Transverse colon (tissue), 4 donors: ENCODE measurements around the gene DMXL2. TPM values are rescaled to one million over a fixed set of nuclear protein-coding genes. Genes with fewer than 3 reads are reported as not detected.

ENCODE experiments used
- DNase-seq: peaks from one replicate; pipeline ENCODE4 v3.0.0-alpha.2; 2019
- H3K27ac ChIP-seq, 4 donors: fragments of 200-600 bp; sonication (generic); 2 replicates each; pipeline ENCODE4 v1.5.1; 2016 to 2018; ENCODE audit warnings: inconsistent platforms in 4 of 4
- H3K27me3 ChIP-seq: fragments of 200-600 bp; sonication (generic); 2 replicates; pipeline ENCODE4 v1.5.1; 2017; ENCODE audit warnings: inconsistent platforms
- H3K36me3 ChIP-seq, 4 donors: fragments of 200-600 bp; sonication (generic); 2 replicates each; pipeline ENCODE4 v1.5.1; 2017 to 2019; ENCODE audit warnings: inconsistent platforms in 4 of 4
- H3K4me1 ChIP-seq, 4 donors: fragments of 200-600 bp; sonication (generic); 2 replicates each; pipeline ENCODE4 v1.5.1; 2017 to 2020; ENCODE audit warnings: inconsistent platforms in 4 of 4
- H3K4me3 ChIP-seq, 4 donors: fragments of 200-600 bp; sonication (generic); 1 replicate in 1 of 4; 2 replicates in 3 of 4; pipeline versions ENCODE4 v1.5.1 to v1.6.1; 2017 to 2019; ENCODE audit warnings: inconsistent platforms in 4 of 4
- H3K9me3 ChIP-seq, 2 donors: fragments of 200-600 bp; sonication (generic); 2 replicates each; pipeline ENCODE4 v1.5.1; 2017 to 2019; ENCODE audit warnings: inconsistent platforms in 2 of 2
- CTCF ChIP-seq, 5 experiments: fragments of 200-600 bp in 3 of 5; fragments of 450-650 bp in 2 of 5; sonication (generic) in 3 of 5; IDR thresholded peaks; 1 replicate in 2 of 5; 2 replicates in 3 of 5; pipeline ENCODE4 v1.5.1; 2016 to 2017; ENCODE audit warnings: antibody characterized with exemption in 5 of 5, inconsistent platforms in 3 of 5, mild to moderate bottlenecking in 2 of 5, moderate library complexity in 1 of 5
- EP300 ChIP-seq: sonication (generic); formaldehyde crosslinking; IDR thresholded peaks from one replicate; pipeline ENCODE4 v1.6.1; 2017; ENCODE audit warnings: antibody characterized with exemption, low read depth
- POLR2A ChIP-seq: fragments of 450-650 bp; IDR thresholded peaks from one replicate; pipeline ENCODE4 v1.6.1; 2016; ENCODE audit warnings: antibody characterized with exemption, mild to moderate bottlenecking, moderate library complexity
- POLR2AphosphoS5 ChIP-seq, 3 donors: sonication (generic); formaldehyde crosslinking; IDR thresholded peaks; one replicate each; pipeline ENCODE4 v1.6.1; 2016; ENCODE audit warnings: antibody characterized with exemption in 3 of 3
- WGBS, 2 donors: methylation state at CpG; one replicate each; pipeline ENCODE4 v1.1.5; 2018; ENCODE audit warnings: low coverage in 1 of 2; 5-methylcytosine and 5-hydroxymethylcytosine counted together
- in situ Hi-C, 4 donors: fragments of 200-750 bp; cut with MboI; loops; one replicate each; pipeline versions ENCODE4 v1.15.0 to v1.15.1; 2017; ENCODE audit warnings: low sequenced_read_pairs in 3 of 4, low pct_ligation_motif_present in 1 of 4, low pct_unique_long_range_greater_than_20kb in 1 of 4
- intact Hi-C: fragments of 100-400 bp; cut with DNase I; formaldehyde crosslinking; loops from one replicate; pipeline ENCODE4 v1.15.1; 2023; ENCODE audit warnings: low total_unique reads
- total RNA-seq, 4 donors: library from RNA; depleted of rRNA; stranded (reverse); fragments of >200 nt; gene quantifications; one replicate each; pipeline ENCODE4 v1.1.0, GENCODE V29; 2016

DMXL2 gene
- total RNA-seq, 4 donors from 2014 or later = 35.8 to 75.9 (median 56.0) TPM

DNA sequence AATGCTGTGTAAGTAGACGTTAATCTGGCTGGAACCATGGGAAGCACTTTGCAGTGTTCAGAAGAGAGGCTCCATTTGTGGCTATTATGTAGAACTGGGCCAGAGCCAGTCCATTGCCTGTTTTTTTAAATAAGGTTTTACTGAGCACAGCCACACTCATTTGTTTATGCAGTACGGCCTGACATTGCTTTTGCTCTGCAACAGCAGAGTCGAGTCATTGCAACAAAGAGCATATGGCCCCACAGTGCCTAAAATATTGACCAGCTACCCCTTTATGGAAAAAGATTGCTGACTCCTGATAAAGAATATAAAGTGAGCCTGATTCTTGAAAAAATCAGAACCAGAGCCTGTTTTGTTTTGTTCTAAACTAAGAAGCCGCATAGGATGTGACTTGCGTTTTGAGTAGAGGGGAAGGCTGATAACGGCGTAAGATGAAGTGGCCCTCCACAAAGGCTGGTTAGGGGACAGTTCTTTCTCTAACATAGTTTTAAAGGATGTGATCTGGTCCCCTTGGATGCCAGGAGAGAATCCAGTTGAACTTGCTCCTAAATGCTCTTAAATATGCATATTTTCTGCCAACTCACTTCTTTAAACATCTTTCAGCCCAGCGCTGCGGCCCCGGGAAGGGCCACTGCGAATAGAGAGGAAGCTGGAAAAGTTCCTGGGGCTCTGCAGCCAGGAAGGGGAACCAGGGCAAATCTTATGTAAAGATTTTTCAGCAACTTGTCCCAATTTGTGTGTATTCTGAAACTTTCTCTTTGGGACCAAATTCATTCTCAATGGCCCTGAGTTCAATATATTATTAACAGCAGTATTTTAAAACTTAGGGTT lies 216.7 kb downstream of the DMXL2 start:
- Histone ChIP-seq H3K4me3 (no peak overlapping the region), H3K27ac (no peak overlapping the region), H3K36me3 (no peaks in the 10 kb centered on the region), H3K27me3 (peaks cover 5% of the 10 kb centered on the region), H3K9me3 (no peaks in the 10 kb centered on the region), H3K4me1 (no peaks in the 10 kb centered on the region)
- TF ChIP-seq EP300 (no peak), CTCF (IDR thresholded peaks at IDR 0.05) (no peak), POLR2AphosphoS5 (IDR thresholded peaks at IDR 0.05) (no peak), POLR2A (no peak)
- intact Hi-C loops = no loop called here
- 56 to 67% methylated on average over 7 to 11 of the region's 11 CpGs for whole genome bisulfite sequencing, 2 donors
- in situ Hi-C loops = no loop called here
- DNase-seq = no peak

DNA sequence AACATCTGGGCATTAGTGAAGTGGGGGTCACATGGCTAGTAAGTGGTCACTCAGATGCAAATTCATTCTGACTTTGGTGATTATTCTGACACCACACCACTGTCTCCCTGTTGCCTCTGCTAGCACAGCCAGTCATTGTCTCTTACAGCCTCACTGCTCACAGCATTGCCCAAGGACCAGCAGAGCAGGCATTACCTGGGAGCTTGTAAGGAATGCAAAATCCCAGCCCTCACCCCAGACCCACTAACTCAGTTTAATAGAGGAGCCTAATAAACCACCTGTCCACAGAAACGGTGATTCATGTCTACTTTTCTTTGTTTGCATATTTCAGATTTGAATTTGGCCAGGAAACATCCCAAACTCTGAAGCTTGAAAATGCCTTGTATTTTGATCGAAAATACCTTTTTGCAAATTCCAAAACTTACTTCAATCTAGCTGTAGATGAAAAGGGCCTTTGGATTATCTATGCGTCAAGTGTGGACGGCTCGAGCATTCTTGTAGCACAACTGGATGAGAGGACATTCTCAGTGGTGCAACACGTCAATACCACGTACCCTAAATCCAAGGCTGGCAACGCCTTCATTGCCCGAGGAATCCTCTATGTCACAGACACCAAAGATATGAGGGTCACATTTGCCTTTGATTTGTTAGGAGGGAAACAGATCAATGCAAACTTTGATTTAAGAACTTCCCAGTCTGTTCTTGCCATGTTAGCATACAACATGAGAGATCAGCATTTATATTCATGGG lies 218.4 kb downstream of the DMXL2 start:
- DNase-seq = no peak
- peaks cover 5% of the 10 kb centered on the region for H3K27me3 ChIP-seq
- no peaks in the 10 kb centered on the region for H3K9me3 ChIP-seq
- intact Hi-C loops = no loop called here
- 74 to 88% methylated on average over 5 to 9 of the region's 9 CpGs for WGBS, 2 donors
- no peaks in the 10 kb centered on the region for H3K4me1 ChIP-seq
- H3K4me3 ChIP-seq = no peak overlapping the region
- no peak overlapping the region for H3K27ac ChIP-seq
- TF ChIP-seq POLR2AphosphoS5 (IDR thresholded peaks at IDR 0.05) (no peak), CTCF (IDR thresholded peaks at IDR 0.05) (no peak), POLR2A (no peak), EP300 (no peak)
- no peaks in the 10 kb centered on the region for H3K36me3 ChIP-seq
- in situ Hi-C loops = no loop called here

DNA sequence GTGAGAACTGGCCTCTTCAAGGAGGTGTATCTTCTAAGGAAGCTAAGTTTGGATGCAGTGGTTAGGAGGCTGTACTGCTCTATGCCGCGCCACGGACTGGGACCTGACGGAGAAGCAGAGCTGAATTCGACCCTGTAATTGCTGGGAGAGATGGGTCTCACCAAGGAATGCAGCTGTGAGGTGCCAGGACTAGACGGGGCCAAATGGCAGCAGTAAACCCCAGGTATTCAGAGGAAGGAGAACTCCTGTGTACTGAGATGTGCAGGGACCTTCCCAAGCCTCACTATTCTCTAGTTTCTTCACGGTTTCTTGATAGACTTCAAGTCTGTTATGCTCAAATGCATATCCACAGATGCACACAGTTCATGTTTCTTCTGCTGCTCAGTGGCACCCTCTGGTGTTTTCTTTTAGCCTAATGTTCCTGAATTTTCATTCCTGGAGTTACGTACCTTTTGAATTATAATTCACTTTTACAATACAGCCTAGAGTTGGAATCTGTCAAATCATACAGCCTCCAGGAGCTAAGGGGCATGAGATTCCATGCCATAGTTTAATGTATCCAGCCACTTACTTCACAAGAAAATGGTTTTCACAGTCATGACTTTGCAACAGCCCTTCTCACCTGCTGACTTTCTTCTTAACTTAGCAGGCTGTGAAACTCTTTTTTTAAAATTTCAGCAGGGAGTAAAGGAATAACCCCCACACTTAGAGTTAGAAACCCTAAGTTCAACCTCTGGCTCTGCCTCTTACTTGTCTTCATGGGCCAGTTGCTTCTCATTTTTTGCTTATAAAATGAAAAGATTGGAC lies 219.3 kb downstream of the DMXL2 start:
- Histone ChIP-seq H3K4me1 (no peaks in the 10 kb centered on the region), H3K9me3 (no peaks in the 10 kb centered on the region), H3K4me3 (no peak overlapping the region), H3K27ac (no peak overlapping the region), H3K27me3 (peaks cover 5% of the 10 kb centered on the region), H3K36me3 (no peaks in the 10 kb centered on the region)
- in situ Hi-C loops = no loop called here
- intact Hi-C loops = no loop called here
- 43 to 57% methylated on average over 3 to 8 of the region's 8 CpGs for WGBS, 2 donors
- no peak for DNase-seq
- TF ChIP-seq CTCF (IDR thresholded peaks at IDR 0.05) = peak; percentile 29 to 50 (median 37)
- TF ChIP-seq POLR2AphosphoS5 (IDR thresholded peaks at IDR 0.05) = no peak
